Fibroblast of lung (primary cell): Measurements from ENCODE around the gene SMG6. TPM values are rescaled to one million over a fixed set of nuclear protein-coding genes. Genes with fewer than 3 reads are reported as not detected.

ENCODE experiments used
- DNase-seq, 2 donors: peaks; one replicate each; pipeline versions ENCODE4 v3.0.0 to v3.0.0-alpha.2; 2010; ENCODE audit warnings: low read depth in 2 of 2
- H2AFZ ChIP-seq: 2 replicates; pipeline ENCODE4 v1.5.1; 2012; ENCODE audit warnings: low read length, control low read depth, inconsistent platforms
- H3K27ac ChIP-seq: 2 replicates; pipeline ENCODE4 v1.5.1; 2011; ENCODE audit warnings: low read length, control low read depth; ENCODE audit not compliant: insufficient read depth
- H3K27me3 ChIP-seq: 2 replicates; pipeline ENCODE4 v1.5.1; 2011; ENCODE audit warnings: mild to moderate bottlenecking, low read length; ENCODE audit not compliant: control insufficient read depth, insufficient read depth
- H3K36me3 ChIP-seq: 2 replicates; pipeline ENCODE4 v1.5.1; 2011; ENCODE audit warnings: low read length; ENCODE audit not compliant: control insufficient read depth, insufficient read depth
- H3K4me1 ChIP-seq: 2 replicates; pipeline ENCODE4 v1.5.1; 2011; ENCODE audit warnings: low read length; ENCODE audit not compliant: control insufficient read depth, insufficient read depth; ENCODE audit errors: extremely low read depth
- H3K4me2 ChIP-seq: 2 replicates; pipeline ENCODE4 v1.5.1; 2011; ENCODE audit warnings: low read length, control low read depth; ENCODE audit not compliant: insufficient read depth; ENCODE audit errors: extremely low read depth
- H3K4me3 ChIP-seq, 4 experiments: fragments of 200-600 bp in 1 of 4; sonication (generic) in 1 of 4; replicated peaks in 1 of 4; 2 replicates each; pipeline ENCODE4 v1.5.1; 2011 to 2016; ENCODE audit warnings: low read length in 4 of 4, low read depth in 3 of 4, mild to moderate bottlenecking in 3 of 4, control low read depth in 2 of 4, inconsistent platforms in 1 of 4, mixed read lengths in 1 of 4; ENCODE audit not compliant: insufficient read depth in 1 of 4; ENCODE audit errors: control extremely low read depth in 1 of 4
- H3K79me2 ChIP-seq: 2 replicates; pipeline ENCODE4 v1.5.1; 2012; ENCODE audit warnings: mild to moderate bottlenecking, low read length, inconsistent platforms; ENCODE audit not compliant: control insufficient read depth, insufficient read depth
- H3K9ac ChIP-seq: 2 replicates; pipeline ENCODE4 v1.5.1; 2011; ENCODE audit warnings: mild to moderate bottlenecking, low read length, control low read depth; ENCODE audit not compliant: insufficient read depth
- H3K9me3 ChIP-seq: 2 replicates; pipeline ENCODE4 v1.5.1; 2012; ENCODE audit warnings: low read depth, low read length; ENCODE audit not compliant: control insufficient read depth, insufficient read depth
- H4K20me1 ChIP-seq: 2 replicates; pipeline ENCODE4 v1.5.1; 2011; ENCODE audit warnings: low read length; ENCODE audit not compliant: control insufficient read depth, insufficient read depth; ENCODE audit errors: extremely low read depth
- CTCF ChIP-seq, 2 donors: IDR thresholded peaks in 1 of 2; conservative IDR thresholded peaks in 1 of 2; 1 replicate in 1 of 2; 2 replicates in 1 of 2; pipeline ENCODE4 v1.5.1; 2011 to 2012; ENCODE audit warnings: low read length in 2 of 2, control low read depth in 1 of 2, inconsistent platforms in 1 of 2, low read depth in 1 of 2, mild to moderate bottlenecking in 1 of 2
- EZH2 ChIP-seq: IDR thresholded peaks from 2 replicates; pipeline ENCODE4 v1.5.1; 2012; ENCODE audit warnings: low read length, control low read depth, mild to moderate bottlenecking; ENCODE audit errors: missing control alignments
- polyA plus RNA-seq, 2 donors: library from polyadenylated mRNA; depleted of rRNA in 1 of 2; stranded (reverse) in 1 of 2; unstranded in 1 of 2; fragments of >200 nt; gene quantifications; 2 replicates each; pipeline ENCODE4 v1.2.1, GENCODE V29; 2011 to 2012; ENCODE audit warnings: missing spikeins in 1 of 2
- total RNA-seq: library from RNA; depleted of rRNA; stranded (reverse); fragments of >200 nt; gene quantifications from 2 replicates; pipeline ENCODE4 v1.2.1, GENCODE V29; 2014

The SMG6 gene
- total and polyA plus RNA-seq, 2 donors (not counting 1 experiment from before 2014, with no cell fraction given), result 14.7 to 29.9 TPM

GRCh38 chr17:2049333-2050299 lies 254.0 kb downstream of the SMG6 start:
- H3K9me3 ChIP-seq, result no peaks in the 10 kb centered on the region
- peak; percentile 76 for DNase-seq
- H3K27me3 ChIP-seq, result no peaks in the 10 kb centered on the region
- peaks cover 1% of the 10 kb centered on the region for H3K79me2 ChIP-seq
- no peaks in the 10 kb centered on the region for H4K20me1 ChIP-seq
- TF ChIP-seq EZH2, result no peak
- TF ChIP-seq CTCF (conservative IDR thresholded peaks at IDR 0.05 in 1 of 2, IDR thresholded peaks at IDR 0.05 in 1 of 2; ENCODE audit: low read depth in 1 of 2, low read length in 2 of 2), result no peak
- peaks cover 5% of the 10 kb centered on the region for H3K4me1 ChIP-seq
- H3K9ac ChIP-seq, result peak overlapping the region; percentile 79
- H3K4me3 ChIP-seq, result peak overlapping the region; percentile 52 to 69 (median 62)
- H3K4me2 ChIP-seq, result peak overlapping the region; percentile 91
- H3K27ac ChIP-seq, result peak overlapping the region; percentile 83
- H3K36me3 ChIP-seq, result no peaks in the 10 kb centered on the region
- H2AFZ ChIP-seq, result no peak overlapping the region

- H3K4me3 ChIP-seq, result peak overlapping the region in 3 of 4 experiments; percentile 52 to 69 (median 66)
- H3K4me1 ChIP-seq, result peaks cover 6% of the 10 kb centered on the region
- no peak overlapping the region for H3K9ac ChIP-seq
- H2AFZ ChIP-seq, result no peak overlapping the region
- TF ChIP-seq EZH2, result no peak
- no peak for TF ChIP-seq CTCF (conservative IDR thresholded peaks at IDR 0.05 in 1 of 2, IDR thresholded peaks at IDR 0.05 in 1 of 2; ENCODE audit: low read depth in 1 of 2, low read length in 2 of 2)
- no peak overlapping the region for H3K27ac ChIP-seq
- H3K79me2 ChIP-seq, result peaks cover 2% of the 10 kb centered on the region
- H3K9me3 ChIP-seq, result no peaks in the 10 kb centered on the region
- H3K36me3 ChIP-seq, result no peaks in the 10 kb centered on the region
- no peaks in the 10 kb centered on the region for H3K27me3 ChIP-seq
- no peak for DNase-seq
- H3K4me2 ChIP-seq, result peak overlapping the region; percentile 91
- H4K20me1 ChIP-seq, result no peaks in the 10 kb centered on the region
Observed at GRCh38 chr17:2048805-2049204, 254.8 kb downstream of the SMG6 start.

DNA sequence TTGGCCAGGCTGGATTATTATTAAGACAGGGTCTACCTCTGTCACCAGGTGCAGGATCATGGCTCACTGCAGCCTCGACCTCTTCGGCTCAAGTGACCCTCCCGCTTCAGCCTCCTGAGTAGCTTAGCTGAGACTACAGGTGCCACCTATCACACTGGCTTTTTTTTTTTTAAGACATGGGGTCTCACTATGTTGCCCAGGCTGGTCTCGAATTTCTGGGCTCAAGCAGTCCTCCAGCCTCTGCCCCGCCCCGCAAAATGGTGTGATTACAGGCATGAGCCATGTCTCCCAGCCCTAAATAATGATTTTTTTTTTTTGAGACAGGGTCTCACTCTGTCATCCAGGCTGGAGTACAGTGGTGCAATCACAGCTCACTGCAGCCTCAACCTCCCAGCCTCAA lies 256.0 kb downstream of the SMG6 start:
- Histone ChIP-seq H3K36me3 (peaks cover 2% of the 10 kb centered on the region), H2AFZ (no peak overlapping the region), H4K20me1 (no peaks in the 10 kb centered on the region), H3K9ac (no peak overlapping the region), H3K9me3 (no peaks in the 10 kb centered on the region), H3K27me3 (no peaks in the 10 kb centered on the region), H3K27ac (no peak overlapping the region), H3K4me2 (no peak overlapping the region), H3K4me3 (no peak overlapping the region), H3K4me1 (peaks cover 18% of the 10 kb centered on the region), H3K79me2 (peaks cover 9% of the 10 kb centered on the region)
- TF ChIP-seq EZH2 (no peak), CTCF (conservative IDR thresholded peaks at IDR 0.05 in 1 of 2, IDR thresholded peaks at IDR 0.05 in 1 of 2; ENCODE audit: low read depth in 1 of 2, low read length in 2 of 2) (no peak)
- no peak for DNase-seq
